ENCODE data around the gene MBOAT7. TPM values are rescaled to one million over a fixed set of nuclear protein-coding genes. Genes with fewer than 3 reads are reported as not detected.
"Not testable (repeated sequence)": the region's sequence is repeated elsewhere in the genome, so short reads cannot be mapped to it uniquely, and the experiment has no call there.

MBOAT7 gene
- total RNA-seq, 6 experiments from 2014 or later = 263 to 354 (median 313) TPM

DNA sequence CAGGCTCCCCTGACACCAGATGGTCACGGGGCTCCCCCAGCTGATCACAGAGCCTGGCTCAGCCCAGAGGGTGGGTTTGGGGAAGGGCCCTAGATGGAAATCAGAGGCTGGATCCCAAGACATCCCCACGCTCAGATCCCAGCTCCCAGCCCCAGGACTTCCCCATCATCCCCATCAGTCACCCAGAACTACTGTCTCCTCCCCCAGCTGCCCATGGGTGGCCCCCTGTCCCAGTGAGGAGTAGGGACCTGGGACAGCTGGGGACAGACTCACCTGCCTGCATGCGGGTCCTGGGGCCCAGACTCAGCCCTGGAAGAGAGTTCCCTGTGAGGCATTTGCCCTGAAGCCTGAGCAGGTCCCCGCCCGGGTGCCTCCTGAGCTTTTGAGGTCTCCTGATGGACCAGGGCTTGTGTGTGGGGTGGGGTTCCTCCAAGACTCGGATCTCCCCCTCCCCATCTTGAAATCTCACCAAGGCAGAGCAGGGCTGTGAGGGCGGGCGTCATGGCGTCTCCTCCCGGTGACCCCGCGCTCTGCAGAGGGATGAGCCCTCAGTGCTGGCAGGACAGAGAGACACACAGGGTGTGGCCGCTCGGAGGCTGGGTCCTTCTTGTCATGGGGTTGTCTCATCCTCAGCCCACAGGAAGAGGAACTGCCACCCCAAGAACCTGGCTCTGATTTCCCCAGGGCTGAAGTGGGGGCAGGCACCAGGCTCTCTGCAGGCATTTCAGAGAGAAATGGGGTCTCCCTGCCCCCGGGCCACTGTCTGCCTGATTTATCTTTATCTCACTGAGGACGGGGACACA is 33.3 kb upstream of the MBOAT7 start, which contains the start of gene LILRB3:
TSS of gene LILRB3 (minus strand) at position 534 of the 803 bp plus-strand sequence. CDS start at position 503, 31 bp downstream.
- H3K27me3 Mint-ChIP-seq (ENCODE audit: insufficient read depth) = peaks cover 17% of the 10 kb centered on the region
- H3K9me3 Mint-ChIP-seq, H3K27ac Mint-ChIP-seq: not testable (repeated sequence)

GRCh38 chr19:54221947-54222346 is 32.6 kb upstream of the MBOAT7 start:
- not testable (repeated sequence) for DNase-seq; H3K27ac Mint-ChIP-seq; H3K4me1 Mint-ChIP-seq (ENCODE audit: low read depth); H3K36me3 Mint-ChIP-seq (ENCODE audit: low read depth); H3K9me3 Mint-ChIP-seq; H3K4me3 Mint-ChIP-seq
- H3K27me3 Mint-ChIP-seq (ENCODE audit: insufficient read depth) = peaks cover 14% of the 10 kb centered on the region

More for the DNA sequence above, 33.3 kb upstream of the MBOAT7 start, which contains the start of gene LILRB3:
- not testable (repeated sequence) for H3K36me3 Mint-ChIP-seq (ENCODE audit: low read depth); H3K4me3 Mint-ChIP-seq; H3K4me1 Mint-ChIP-seq (ENCODE audit: low read depth); DNase-seq

DNA sequence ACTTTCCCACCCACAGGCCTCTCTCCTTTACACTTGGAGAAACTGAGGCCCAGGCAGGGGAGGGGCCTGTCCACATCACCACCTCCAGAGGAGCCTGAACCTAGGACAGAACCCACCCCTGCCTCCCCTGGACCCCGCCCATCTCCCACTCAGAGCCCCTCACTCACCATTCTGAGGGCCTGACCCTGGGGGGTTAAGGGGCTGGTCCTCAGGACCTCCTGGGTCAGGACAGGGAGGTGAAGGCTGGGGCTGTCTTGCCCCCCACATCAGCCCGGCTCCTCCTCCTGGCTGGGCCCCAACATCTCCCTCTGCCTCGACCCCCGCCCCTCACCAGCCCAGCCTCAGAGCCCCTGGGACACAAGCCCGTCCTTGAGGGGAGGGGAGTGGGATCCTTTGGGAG is 30.3 kb upstream of the MBOAT7 start:
- H3K4me1 Mint-ChIP-seq (ENCODE audit: low read depth); DNase-seq; H3K27ac Mint-ChIP-seq; H3K4me3 Mint-ChIP-seq; H3K36me3 Mint-ChIP-seq (ENCODE audit: low read depth); H3K9me3 Mint-ChIP-seq: not testable (repeated sequence)
- peaks cover 14% of the 10 kb centered on the region for H3K27me3 Mint-ChIP-seq (ENCODE audit: insufficient read depth)

- TF ChIP-seq CTCF (IDR thresholded peaks at IDR 0.05) = no peak
- Mint-ChIP-seq H3K9me3 (no peaks in the 10 kb centered on the region), H3K27ac (no peak overlapping the region), H3K27me3 (ENCODE audit: insufficient read depth) (peaks cover 14% of the 10 kb centered on the region), H3K4me3 (no peak overlapping the region), H3K4me1 (ENCODE audit: low read depth) (peaks cover 5% of the 10 kb centered on the region; the same call in 1 of the 2 replicates), H3K36me3 (ENCODE audit: low read depth) (no peaks in the 10 kb centered on the region)
- DNase-seq = no peak
Observed at GRCh38 chr19:54218960-54219661, 29.7 kb upstream of the MBOAT7 start.

DNA sequence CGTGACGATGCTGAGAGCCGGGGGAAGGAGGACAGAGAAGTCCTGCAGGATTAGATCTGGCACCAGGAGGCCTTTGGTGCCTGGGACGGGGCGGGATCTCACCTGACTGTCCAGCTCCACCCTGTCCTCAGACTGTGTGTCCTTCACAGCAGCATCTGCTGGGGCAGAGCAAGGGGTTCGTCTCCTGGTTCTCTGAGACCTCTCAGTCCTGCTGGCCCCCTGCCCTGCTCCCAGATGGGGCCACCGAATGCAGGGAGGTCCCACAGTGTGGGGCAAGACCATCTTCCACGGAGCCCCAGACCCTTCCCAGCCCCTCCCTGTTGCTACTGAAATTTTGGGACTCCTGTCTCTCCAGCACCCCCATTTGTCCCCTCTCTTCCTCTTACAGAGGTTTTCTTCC is 28.9 kb upstream of the MBOAT7 start:
- no peaks in the 10 kb centered on the region for H3K9me3 Mint-ChIP-seq
- peaks cover 10% of the 10 kb centered on the region for H3K27me3 Mint-ChIP-seq (ENCODE audit: insufficient read depth)
- no peak overlapping the region for H3K4me3 Mint-ChIP-seq
- no peak for DNase-seq
- H3K4me1 Mint-ChIP-seq (ENCODE audit: low read depth) = peaks cover 5% of the 10 kb centered on the region; the same call in 1 of the 2 replicates
- H3K27ac Mint-ChIP-seq = no peak overlapping the region
- TF ChIP-seq CTCF (IDR thresholded peaks at IDR 0.05) = no peak
- no peaks in the 10 kb centered on the region for H3K36me3 Mint-ChIP-seq (ENCODE audit: low read depth)

GRCh38 chr19:54217517-54218247 is 28.3 kb upstream of the MBOAT7 start:
- not testable (repeated sequence) for H3K36me3 Mint-ChIP-seq (ENCODE audit: low read depth); H3K4me3 Mint-ChIP-seq; H3K4me1 Mint-ChIP-seq (ENCODE audit: low read depth); H3K27me3 Mint-ChIP-seq (ENCODE audit: insufficient read depth); H3K9me3 Mint-ChIP-seq; DNase-seq; H3K27ac Mint-ChIP-seq

DNA sequence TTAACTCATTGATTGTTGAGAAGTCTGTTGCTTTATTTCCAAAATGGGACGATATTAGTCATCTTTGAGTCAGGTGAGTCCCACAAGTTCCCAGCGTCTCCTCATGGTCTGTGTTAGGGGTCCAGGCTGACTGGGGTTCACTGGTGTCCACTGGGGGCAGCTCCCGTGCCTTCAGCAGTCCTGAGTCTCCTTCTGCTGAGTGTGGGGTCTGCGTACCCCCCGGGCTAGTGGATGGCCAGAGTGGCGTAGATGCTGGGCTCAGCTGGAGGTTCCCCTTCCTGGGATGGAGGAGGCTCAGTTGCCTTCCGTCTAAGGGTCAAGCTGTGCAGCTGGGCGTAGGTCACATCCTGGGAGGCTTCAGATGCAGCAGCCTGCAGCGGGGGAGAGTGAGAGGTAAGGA is 27.5 kb upstream of the MBOAT7 start:
- Mint-ChIP-seq H3K27ac (no peak overlapping the region), H3K27me3 (ENCODE audit: insufficient read depth) (peaks cover 8% of the 10 kb centered on the region), H3K4me3 (no peak overlapping the region), H3K9me3 (no peaks in the 10 kb centered on the region), H3K36me3 (ENCODE audit: low read depth) (no peaks in the 10 kb centered on the region), H3K4me1 (ENCODE audit: low read depth) (peaks cover 5% of the 10 kb centered on the region; the same call in 1 of the 2 replicates)
- no peak for DNase-seq
- no peak for TF ChIP-seq CTCF (IDR thresholded peaks at IDR 0.05)

DNA sequence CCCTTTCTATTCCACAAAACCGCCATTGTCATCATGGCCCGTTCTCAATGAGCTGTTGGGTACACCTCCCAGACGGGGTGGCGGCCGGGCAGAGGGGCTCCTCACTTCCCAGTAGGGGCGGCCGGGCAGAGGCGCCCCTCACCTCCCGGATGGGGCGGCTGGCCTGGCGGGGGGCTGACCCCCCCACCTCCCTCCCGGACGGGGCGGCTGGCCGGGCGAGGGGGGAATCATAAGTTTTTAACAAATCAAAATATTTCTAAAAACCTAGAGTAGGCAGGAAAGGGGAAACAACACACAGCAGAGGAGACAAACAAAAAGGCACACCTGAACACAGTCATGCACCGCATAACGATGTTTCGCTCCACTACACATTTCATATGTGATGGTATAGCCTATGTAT is 25.4 kb upstream of the MBOAT7 start:
- not testable (repeated sequence) for H3K27ac Mint-ChIP-seq; H3K36me3 Mint-ChIP-seq (ENCODE audit: low read depth); DNase-seq; H3K9me3 Mint-ChIP-seq; H3K4me3 Mint-ChIP-seq
- H3K27me3 Mint-ChIP-seq (ENCODE audit: insufficient read depth) = peaks cover 13% of the 10 kb centered on the region
- peaks cover 22% of the 10 kb centered on the region for H3K4me1 Mint-ChIP-seq (ENCODE audit: low read depth)

GRCh38 chr19:54214217-54214616 is 24.8 kb upstream of the MBOAT7 start:
- H3K9me3 Mint-ChIP-seq; H3K36me3 Mint-ChIP-seq (ENCODE audit: low read depth); H3K4me3 Mint-ChIP-seq; H3K27ac Mint-ChIP-seq; DNase-seq: not testable (repeated sequence)
- H3K27me3 Mint-ChIP-seq (ENCODE audit: insufficient read depth) = peaks cover 17% of the 10 kb centered on the region
- peaks cover 27% of the 10 kb centered on the region for H3K4me1 Mint-ChIP-seq (ENCODE audit: low read depth)
